ENCODE results near the gene IL3RA. TPM values are rescaled to one million over a fixed set of nuclear protein-coding genes. Genes with fewer than 3 reads are reported as not detected.
"Not testable (repeated sequence)": the region's sequence is repeated elsewhere in the genome, so short reads cannot be mapped to it uniquely, and the experiment has no call there.

The IL3RA gene
- total and polyA plus RNA-seq, 2 experiments from 2014 or later = 0.86 TPM; not detected in 1

DNA sequence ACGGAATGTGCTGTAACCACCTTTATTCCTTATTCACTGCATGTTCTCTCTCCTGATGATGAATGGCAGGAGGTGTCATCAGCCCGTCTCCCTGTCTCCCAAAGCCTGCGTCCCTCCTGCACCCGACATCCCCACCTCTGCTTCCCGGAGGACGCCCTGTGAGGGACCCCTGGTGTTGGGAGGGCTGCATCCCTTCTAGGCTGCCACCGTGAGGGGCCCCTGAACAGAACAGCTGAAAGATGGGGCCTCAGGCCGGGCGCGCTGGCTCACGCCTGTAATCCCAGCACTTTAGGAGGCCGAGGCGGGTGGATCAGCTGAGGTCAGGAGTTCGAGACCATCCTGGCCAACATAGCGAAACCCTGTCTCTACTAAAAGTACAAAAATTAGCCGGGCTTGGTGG lies 89.7 kb downstream of the IL3RA start:
- H3K27ac Mint-ChIP-seq; H3K4me2 ChIP-seq; H2AFZ ChIP-seq; H3K4me1 ChIP-seq (ENCODE audit: insufficient read depth); H3F3A ChIP-seq (replicated peaks; ENCODE audit: low read depth); H3K4me3 Mint-ChIP-seq; H3K9me2 ChIP-seq (ENCODE audit: insufficient read depth); H3K4me3 ChIP-seq; H3K27me3 ChIP-seq (ENCODE audit: insufficient read depth); H3K79me2 ChIP-seq (replicated peaks; ENCODE audit: insufficient read depth); H3K4me1 Mint-ChIP-seq; ATAC-seq; DNase-seq (ENCODE audit: low spot score); H4K20me1 ChIP-seq (replicated peaks; ENCODE audit: insufficient read depth); H3K27me3 Mint-ChIP-seq (ENCODE audit: insufficient read depth, low read depth, poor library complexity); H3K27ac ChIP-seq (ENCODE audit: low read depth): not testable (repeated sequence)
- H3K9me3 Mint-ChIP-seq = peaks cover 61% of the 10 kb centered on the region
- H3K36me3 Mint-ChIP-seq (ENCODE audit: low read depth) = peaks cover 80% of the 10 kb centered on the region
- H3K36me3 ChIP-seq (ENCODE audit: insufficient read depth) = peaks cover 31% of the 10 kb centered on the region

DNA sequence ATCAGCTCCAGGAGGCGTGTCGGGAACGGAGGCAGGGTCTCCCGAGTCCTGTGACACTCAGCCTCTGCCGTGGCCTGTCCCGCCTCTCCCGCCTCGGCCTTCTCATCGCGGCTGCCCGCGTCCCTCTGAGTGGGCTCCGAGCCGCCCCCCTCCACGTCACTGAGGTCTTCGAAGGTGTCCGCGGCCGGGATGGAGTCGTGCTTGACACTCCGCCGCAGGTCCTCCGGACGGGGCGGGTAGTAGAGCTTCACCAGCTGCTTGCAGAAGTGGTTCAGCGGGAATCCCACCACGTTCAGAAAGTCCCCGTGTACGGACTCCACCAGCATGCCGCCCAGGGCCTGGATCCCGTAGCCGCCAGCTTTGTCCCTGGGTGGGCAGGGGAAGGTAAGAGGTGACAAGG lies 91.2 kb downstream of the IL3RA start:
- no peak overlapping the region for H3K27ac Mint-ChIP-seq
- peaks cover 3% of the 10 kb centered on the region for H3K27me3 Mint-ChIP-seq (ENCODE audit: insufficient read depth, low read depth, poor library complexity)
- ATAC-seq (no peak), DNase-seq (ENCODE audit: low spot score) (no peak)
- Histone ChIP-seq H4K20me1 (replicated peaks; ENCODE audit: insufficient read depth) (peaks cover 8% of the 10 kb centered on the region; the same call in 1 of the 2 replicates), H3K4me3 (no peak overlapping the region), H3K4me1 (ENCODE audit: insufficient read depth) (no peaks in the 10 kb centered on the region), H3K9me2 (ENCODE audit: insufficient read depth) (no peaks in the 10 kb centered on the region), H3K36me3 (ENCODE audit: insufficient read depth) (peaks cover 26% of the 10 kb centered on the region), H3K27me3 (ENCODE audit: insufficient read depth) (no peaks in the 10 kb centered on the region), H2AFZ (no peak overlapping the region), H3F3A (replicated peaks; ENCODE audit: low read depth) (no peaks in the 10 kb centered on the region), H3K79me2 (replicated peaks; ENCODE audit: insufficient read depth) (no peaks in the 10 kb centered on the region), H3K27ac (ENCODE audit: low read depth) (no peak overlapping the region), H3K4me2 (no peak overlapping the region)
- H3K4me1 Mint-ChIP-seq = no peaks in the 10 kb centered on the region
- no peak for TF ChIP-seq NANOG (IDR thresholded peaks at IDR 0.05; ENCODE audit: borderline replicate concordance)
- TF ChIP-seq, protein P1, sequence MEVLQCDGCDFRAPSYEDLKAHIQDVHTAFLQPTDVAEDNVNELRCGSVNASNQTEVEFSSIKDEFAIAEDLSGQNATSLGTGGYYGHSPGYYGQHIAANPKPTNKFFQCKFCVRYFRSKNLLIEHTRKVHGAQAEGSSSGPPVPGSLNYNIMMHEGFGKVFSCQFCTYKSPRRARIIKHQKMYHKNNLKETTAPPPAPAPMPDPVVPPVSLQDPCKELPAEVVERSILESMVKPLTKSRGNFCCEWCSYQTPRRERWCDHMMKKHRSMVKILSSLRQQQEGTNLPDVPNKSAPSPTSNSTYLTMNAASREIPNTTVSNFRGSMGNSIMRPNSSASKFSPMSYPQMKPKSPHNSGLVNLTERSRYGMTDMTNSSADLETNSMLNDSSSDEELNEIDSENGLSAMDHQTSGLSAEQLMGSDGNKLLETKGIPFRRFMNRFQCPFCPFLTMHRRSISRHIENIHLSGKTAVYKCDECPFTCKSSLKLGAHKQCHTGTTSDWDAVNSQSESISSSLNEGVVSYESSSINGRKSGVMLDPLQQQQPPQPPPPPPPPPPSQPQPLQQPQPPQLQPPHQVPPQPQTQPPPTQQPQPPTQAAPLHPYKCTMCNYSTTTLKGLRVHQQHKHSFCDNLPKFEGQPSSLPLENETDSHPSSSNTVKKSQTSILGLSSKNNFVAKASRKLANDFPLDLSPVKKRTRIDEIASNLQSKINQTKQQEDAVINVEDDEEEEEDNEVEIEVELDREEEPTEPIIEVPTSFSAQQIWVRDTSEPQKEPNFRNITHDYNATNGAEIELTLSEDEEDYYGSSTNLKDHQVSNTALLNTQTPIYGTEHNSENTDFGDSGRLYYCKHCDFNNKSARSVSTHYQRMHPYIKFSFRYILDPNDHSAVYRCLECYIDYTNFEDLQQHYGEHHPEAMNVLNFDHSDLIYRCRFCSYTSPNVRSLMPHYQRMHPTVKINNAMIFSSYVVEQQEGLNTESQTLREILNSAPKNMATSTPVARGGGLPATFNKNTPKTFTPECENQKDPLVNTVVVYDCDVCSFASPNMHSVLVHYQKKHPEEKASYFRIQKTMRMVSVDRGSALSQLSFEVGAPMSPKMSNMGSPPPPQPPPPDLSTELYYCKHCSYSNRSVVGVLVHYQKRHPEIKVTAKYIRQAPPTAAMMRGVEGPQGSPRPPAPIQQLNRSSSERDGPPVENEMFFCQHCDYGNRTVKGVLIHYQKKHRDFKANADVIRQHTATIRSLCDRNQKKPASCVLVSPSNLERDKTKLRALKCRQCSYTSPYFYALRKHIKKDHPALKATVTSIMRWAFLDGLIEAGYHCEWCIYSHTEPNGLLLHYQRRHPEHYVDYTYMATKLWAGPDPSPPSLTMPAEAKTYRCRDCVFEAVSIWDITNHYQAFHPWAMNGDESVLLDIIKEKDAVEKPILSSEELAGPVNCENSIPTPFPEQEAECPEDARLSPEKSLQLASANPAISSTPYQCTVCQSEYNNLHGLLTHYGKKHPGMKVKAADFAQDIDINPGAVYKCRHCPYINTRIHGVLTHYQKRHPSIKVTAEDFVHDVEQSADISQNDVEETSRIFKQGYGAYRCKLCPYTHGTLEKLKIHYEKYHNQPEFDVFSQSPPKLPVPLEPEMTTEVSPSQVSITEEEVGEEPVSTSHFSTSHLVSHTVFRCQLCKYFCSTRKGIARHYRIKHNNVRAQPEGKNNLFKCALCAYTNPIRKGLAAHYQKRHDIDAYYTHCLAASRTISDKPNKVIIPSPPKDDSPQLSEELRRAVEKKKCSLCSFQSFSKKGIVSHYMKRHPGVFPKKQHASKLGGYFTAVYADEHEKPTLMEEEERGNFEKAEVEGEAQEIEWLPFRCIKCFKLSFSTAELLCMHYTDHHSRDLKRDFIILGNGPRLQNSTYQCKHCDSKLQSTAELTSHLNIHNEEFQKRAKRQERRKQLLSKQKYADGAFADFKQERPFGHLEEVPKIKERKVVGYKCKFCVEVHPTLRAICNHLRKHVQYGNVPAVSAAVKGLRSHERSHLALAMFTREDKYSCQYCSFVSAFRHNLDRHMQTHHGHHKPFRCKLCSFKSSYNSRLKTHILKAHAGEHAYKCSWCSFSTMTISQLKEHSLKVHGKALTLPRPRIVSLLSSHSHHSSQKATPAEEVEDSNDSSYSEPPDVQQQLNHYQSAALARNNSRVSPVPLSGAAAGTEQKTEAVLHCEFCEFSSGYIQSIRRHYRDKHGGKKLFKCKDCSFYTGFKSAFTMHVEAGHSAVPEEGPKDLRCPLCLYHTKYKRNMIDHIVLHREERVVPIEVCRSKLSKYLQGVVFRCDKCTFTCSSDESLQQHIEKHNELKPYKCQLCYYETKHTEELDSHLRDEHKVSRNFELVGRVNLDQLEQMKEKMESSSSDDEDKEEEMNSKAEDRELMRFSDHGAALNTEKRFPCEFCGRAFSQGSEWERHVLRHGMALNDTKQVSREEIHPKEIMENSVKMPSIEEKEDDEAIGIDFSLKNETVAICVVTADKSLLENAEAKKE (CRISPR knock-in tag; IDR thresholded peaks at IDR 0.05) = no peak
- TF ChIP-seq, protein P2, sequence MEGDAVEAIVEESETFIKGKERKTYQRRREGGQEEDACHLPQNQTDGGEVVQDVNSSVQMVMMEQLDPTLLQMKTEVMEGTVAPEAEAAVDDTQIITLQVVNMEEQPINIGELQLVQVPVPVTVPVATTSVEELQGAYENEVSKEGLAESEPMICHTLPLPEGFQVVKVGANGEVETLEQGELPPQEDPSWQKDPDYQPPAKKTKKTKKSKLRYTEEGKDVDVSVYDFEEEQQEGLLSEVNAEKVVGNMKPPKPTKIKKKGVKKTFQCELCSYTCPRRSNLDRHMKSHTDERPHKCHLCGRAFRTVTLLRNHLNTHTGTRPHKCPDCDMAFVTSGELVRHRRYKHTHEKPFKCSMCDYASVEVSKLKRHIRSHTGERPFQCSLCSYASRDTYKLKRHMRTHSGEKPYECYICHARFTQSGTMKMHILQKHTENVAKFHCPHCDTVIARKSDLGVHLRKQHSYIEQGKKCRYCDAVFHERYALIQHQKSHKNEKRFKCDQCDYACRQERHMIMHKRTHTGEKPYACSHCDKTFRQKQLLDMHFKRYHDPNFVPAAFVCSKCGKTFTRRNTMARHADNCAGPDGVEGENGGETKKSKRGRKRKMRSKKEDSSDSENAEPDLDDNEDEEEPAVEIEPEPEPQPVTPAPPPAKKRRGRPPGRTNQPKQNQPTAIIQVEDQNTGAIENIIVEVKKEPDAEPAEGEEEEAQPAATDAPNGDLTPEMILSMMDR (conservative IDR thresholded peaks at IDR 0.05; ENCODE audit: low read depth in 2 of 2) = no peak
- no peak for TF ChIP-seq EZH2phosphoT487 (IDR thresholded peaks at IDR 0.05; ENCODE audit: unreplicated experiment)
- no peak for TF ChIP-seq CREB1 (CRISPR knock-in tag; IDR thresholded peaks at IDR 0.05; ENCODE audit: low read depth)
- TF ChIP-seq, protein P3, sequence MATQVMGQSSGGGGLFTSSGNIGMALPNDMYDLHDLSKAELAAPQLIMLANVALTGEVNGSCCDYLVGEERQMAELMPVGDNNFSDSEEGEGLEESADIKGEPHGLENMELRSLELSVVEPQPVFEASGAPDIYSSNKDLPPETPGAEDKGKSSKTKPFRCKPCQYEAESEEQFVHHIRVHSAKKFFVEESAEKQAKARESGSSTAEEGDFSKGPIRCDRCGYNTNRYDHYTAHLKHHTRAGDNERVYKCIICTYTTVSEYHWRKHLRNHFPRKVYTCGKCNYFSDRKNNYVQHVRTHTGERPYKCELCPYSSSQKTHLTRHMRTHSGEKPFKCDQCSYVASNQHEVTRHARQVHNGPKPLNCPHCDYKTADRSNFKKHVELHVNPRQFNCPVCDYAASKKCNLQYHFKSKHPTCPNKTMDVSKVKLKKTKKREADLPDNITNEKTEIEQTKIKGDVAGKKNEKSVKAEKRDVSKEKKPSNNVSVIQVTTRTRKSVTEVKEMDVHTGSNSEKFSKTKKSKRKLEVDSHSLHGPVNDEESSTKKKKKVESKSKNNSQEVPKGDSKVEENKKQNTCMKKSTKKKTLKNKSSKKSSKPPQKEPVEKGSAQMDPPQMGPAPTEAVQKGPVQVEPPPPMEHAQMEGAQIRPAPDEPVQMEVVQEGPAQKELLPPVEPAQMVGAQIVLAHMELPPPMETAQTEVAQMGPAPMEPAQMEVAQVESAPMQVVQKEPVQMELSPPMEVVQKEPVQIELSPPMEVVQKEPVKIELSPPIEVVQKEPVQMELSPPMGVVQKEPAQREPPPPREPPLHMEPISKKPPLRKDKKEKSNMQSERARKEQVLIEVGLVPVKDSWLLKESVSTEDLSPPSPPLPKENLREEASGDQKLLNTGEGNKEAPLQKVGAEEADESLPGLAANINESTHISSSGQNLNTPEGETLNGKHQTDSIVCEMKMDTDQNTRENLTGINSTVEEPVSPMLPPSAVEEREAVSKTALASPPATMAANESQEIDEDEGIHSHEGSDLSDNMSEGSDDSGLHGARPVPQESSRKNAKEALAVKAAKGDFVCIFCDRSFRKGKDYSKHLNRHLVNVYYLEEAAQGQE (IDR thresholded peaks at IDR 0.05; ENCODE audit: unreplicated experiment) = no peak
- no peak for TF ChIP-seq POLR2AphosphoS5 (IDR thresholded peaks at IDR 0.05; ENCODE audit: low read depth)
- TF ChIP-seq, protein P4, sequence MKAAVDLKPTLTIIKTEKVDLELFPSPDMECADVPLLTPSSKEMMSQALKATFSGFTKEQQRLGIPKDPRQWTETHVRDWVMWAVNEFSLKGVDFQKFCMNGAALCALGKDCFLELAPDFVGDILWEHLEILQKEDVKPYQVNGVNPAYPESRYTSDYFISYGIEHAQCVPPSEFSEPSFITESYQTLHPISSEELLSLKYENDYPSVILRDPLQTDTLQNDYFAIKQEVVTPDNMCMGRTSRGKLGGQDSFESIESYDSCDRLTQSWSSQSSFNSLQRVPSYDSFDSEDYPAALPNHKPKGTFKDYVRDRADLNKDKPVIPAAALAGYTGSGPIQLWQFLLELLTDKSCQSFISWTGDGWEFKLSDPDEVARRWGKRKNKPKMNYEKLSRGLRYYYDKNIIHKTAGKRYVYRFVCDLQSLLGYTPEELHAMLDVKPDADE (IDR thresholded peaks at IDR 0.05) = no peak
- no peak for TF ChIP-seq ZNF114 (CRISPR knock-in tag; IDR thresholded peaks at IDR 0.05)
- peaks cover 49% of the 10 kb centered on the region for H3K9me3 Mint-ChIP-seq
- H3K36me3 Mint-ChIP-seq (ENCODE audit: low read depth) = peaks cover 71% of the 10 kb centered on the region
- H3K4me3 Mint-ChIP-seq = no peak overlapping the region
